Measurements from ENCODE around the gene APOM.

The APOM gene

GRCh38 chr6:31660381-31661261 is 4.9 kb downstream of the APOM start, which contains the start of gene C6orf47:
TSS of gene C6orf47 (minus strand) at chr6:31660778. CDS start at chr6:31659947, 831 bp downstream.
- Histone ChIP-seq H3K27me3 (no peaks in the 10 kb centered on the region), H3K36me3 (peaks cover 43% of the 10 kb centered on the region), H3K27ac (peak within 1 kb of the TSS; percentile 92), H3K4me1 (ENCODE audit: control insufficient read depth in 1 of 2, insufficient read depth in 1 of 2, low read depth in 1 of 2, low read length in 1 of 2) (peaks cover 62 to 81% of the 10 kb centered on the region in 2 experiments), H3K4me3 (ENCODE audit: low read depth in 1 of 2, low read length in 1 of 2) (peak within 1 kb of the TSS; percentile 77 to 92), H3K9me3 (no peaks in the 10 kb centered on the region)
- TF ChIP-seq, protein P1, sequence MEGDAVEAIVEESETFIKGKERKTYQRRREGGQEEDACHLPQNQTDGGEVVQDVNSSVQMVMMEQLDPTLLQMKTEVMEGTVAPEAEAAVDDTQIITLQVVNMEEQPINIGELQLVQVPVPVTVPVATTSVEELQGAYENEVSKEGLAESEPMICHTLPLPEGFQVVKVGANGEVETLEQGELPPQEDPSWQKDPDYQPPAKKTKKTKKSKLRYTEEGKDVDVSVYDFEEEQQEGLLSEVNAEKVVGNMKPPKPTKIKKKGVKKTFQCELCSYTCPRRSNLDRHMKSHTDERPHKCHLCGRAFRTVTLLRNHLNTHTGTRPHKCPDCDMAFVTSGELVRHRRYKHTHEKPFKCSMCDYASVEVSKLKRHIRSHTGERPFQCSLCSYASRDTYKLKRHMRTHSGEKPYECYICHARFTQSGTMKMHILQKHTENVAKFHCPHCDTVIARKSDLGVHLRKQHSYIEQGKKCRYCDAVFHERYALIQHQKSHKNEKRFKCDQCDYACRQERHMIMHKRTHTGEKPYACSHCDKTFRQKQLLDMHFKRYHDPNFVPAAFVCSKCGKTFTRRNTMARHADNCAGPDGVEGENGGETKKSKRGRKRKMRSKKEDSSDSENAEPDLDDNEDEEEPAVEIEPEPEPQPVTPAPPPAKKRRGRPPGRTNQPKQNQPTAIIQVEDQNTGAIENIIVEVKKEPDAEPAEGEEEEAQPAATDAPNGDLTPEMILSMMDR (IDR thresholded peaks at IDR 0.05): no peak

GRCh38 chr6:31661262-31662123 is 5.8 kb downstream of the APOM start:
- Histone ChIP-seq H3K4me3 (ENCODE audit: low read depth in 1 of 2, low read length in 1 of 2) (peak overlapping the region; percentile 77 to 92), H3K4me1 (ENCODE audit: control insufficient read depth in 1 of 2, insufficient read depth in 1 of 2, low read depth in 1 of 2, low read length in 1 of 2) (peaks cover 68 to 83% of the 10 kb centered on the region in 2 experiments), H3K27ac (peak overlapping the region; percentile 92), H3K27me3 (no peaks in the 10 kb centered on the region), H3K36me3 (peaks cover 34% of the 10 kb centered on the region), H3K9me3 (no peaks in the 10 kb centered on the region)
- TF ChIP-seq, protein P1 (IDR thresholded peaks at IDR 0.05): no peak

- TF ChIP-seq, protein P1 (IDR thresholded peaks at IDR 0.05): no peak
Observed at GRCh38 chr6:31662124-31662723, 6.5 kb downstream of the APOM start.

GRCh38 chr6:31663126-31663960 is 7.6 kb downstream of the APOM start:
- Histone ChIP-seq H3K4me3 (ENCODE audit: low read depth in 1 of 2, low read length in 1 of 2) (peak overlapping the region; percentile 81 to 97), H3K4me1 (ENCODE audit: control insufficient read depth in 1 of 2, insufficient read depth in 1 of 2, low read depth in 1 of 2, low read length in 1 of 2) (peaks cover 63 to 75% of the 10 kb centered on the region in 2 experiments)
- TF ChIP-seq, protein P1 (IDR thresholded peaks at IDR 0.05): no peak

More at GRCh38 chr6:31662124-31662723, 6.5 kb downstream of the APOM start:
- H3K36me3 ChIP-seq: peaks cover 35% of the 10 kb centered on the region
- no peak overlapping the region for H3K4me3 ChIP-seq (ENCODE audit: low read depth in 1 of 2, low read length in 1 of 2)
- H3K4me1 ChIP-seq (ENCODE audit: control insufficient read depth in 1 of 2, insufficient read depth in 1 of 2, low read depth in 1 of 2, low read length in 1 of 2): peaks cover 74 to 86% of the 10 kb centered on the region in 2 experiments
- H3K9me3 ChIP-seq: no peaks in the 10 kb centered on the region
- H3K27ac ChIP-seq: peak overlapping the region; percentile 92
- H3K27me3 ChIP-seq: no peaks in the 10 kb centered on the region

More at GRCh38 chr6:31663126-31663960, 7.6 kb downstream of the APOM start:
- H3K27me3 ChIP-seq: no peaks in the 10 kb centered on the region
- no peaks in the 10 kb centered on the region for H3K9me3 ChIP-seq
- H3K27ac ChIP-seq: peak overlapping the region; percentile 96
- peaks cover 41% of the 10 kb centered on the region for H3K36me3 ChIP-seq
